Measurements from ENCODE around the gene ARHGAP42.

- no peak for TF ChIP-seq CTCF (IDR thresholded peaks at IDR 0.05)
- no peak for TF ChIP-seq POLR2A (IDR thresholded peaks at IDR 0.05)
Measured at GRCh38 chr11:100753571-100753970, 66.5 kb downstream of the ARHGAP42 start.
